ENCODE measurements around the gene ALG10B. TPM values are rescaled to one million over a fixed set of nuclear protein-coding genes. Genes with fewer than 3 reads are reported as not detected.

Gene ALG10B
- total RNA-seq (9.3 TPM), polyA plus RNA-seq (ENCODE audit: insufficient read depth, low read depth, low replicate concordance) (1.7 TPM)
- long read RNA-seq, donor 1, full-length matches to known transcripts, result 6 of 6 reads
- long read RNA-seq, donor 1, partial matches to known transcripts, result 0 of 6 reads
- long read RNA-seq, donor 1, other reads (novel, unspliced or antisense), result 0 of 6 reads
- long read RNA-seq, donor 2, result 0 reads
- long read RNA-seq, donor 3, full-length matches to known transcripts, result 2 of 9 reads
- long read RNA-seq, donor 3, partial matches to known transcripts, result 7 of 9 reads
- long read RNA-seq, donor 3, other reads (novel, unspliced or antisense), result 0 of 9 reads
- long read RNA-seq, donor 4, result 0 reads
- long read RNA-seq, donor 5, result 0 reads
- long read RNA-seq, donor 6, full-length matches to known transcripts, result 1 of 1 reads
- long read RNA-seq, donor 6, partial matches to known transcripts, result 0 of 1 reads
- long read RNA-seq, donor 6, other reads (novel, unspliced or antisense), result 0 of 1 reads
- long read RNA-seq, donor 7, result 0 reads
- long read RNA-seq, donor 8, partial matches to known transcripts, result 0 of 1 reads
- long read RNA-seq, donor 8, other reads (novel, unspliced or antisense), result 0 of 1 reads
- long read RNA-seq, donor 9, full-length matches to known transcripts, result 1 of 1 reads
- long read RNA-seq, donor 9, partial matches to known transcripts, result 0 of 1 reads
- long read RNA-seq, donor 9, other reads (novel, unspliced or antisense), result 0 of 1 reads
- long read RNA-seq, donor 10, partial matches to known transcripts, result 0 of 1 reads
- long read RNA-seq, donor 10, other reads (novel, unspliced or antisense), result 0 of 1 reads

DNA sequence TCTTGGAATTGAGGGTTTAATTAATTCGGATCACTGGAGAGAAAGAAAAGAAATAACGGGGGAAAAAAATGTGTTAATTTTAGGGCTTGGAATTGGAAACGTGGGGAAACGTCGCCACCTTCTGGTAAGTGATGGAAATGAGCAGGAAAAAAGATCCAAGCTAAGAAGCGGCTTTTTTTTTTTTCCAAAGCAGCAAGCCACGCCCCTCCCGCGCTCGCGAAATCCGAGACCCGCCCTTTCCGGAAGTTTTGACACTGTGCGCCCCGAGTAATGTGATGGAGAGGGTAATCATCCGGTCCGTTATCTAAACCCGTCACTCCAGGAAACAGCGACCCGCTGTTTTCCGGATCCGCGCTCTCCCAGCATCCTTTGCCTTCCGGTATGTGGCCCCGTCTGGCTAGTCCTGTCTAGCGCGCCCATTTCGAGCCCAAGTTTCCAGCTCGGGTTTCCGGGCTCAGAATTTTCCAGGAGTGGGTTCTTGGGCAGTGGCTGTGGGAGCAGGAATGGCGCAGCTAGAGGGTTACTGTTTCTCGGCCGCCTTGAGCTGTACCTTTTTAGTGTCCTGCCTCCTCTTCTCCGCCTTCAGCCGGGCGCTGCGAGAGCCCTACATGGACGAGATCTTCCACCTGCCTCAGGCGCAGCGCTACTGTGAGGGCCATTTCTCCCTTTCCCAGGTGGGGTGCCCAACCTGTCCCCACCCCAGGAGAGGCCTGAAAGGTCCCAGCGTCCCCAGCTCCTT, at the start of gene ALG10B:
ALG10B (plus strand) TSS at position 384 of the 739 bp plus-strand sequence; CDS start at position 504, 120 bp downstream.
- Histone ChIP-seq H3K9me3 (ENCODE audit: control insufficient read depth in 2 of 3, insufficient read depth in 1 of 3, low read length in 3 of 3) (no peaks in the 10 kb centered on the region), H3K27ac (ENCODE audit: low read depth in 2 of 2, low read length in 2 of 2) (peak within 1 kb of the TSS; percentile 47 to 49), H3K27me3 (ENCODE audit: control insufficient read depth, insufficient read depth, low read length) (no peaks in the 10 kb centered on the region), H3K9ac (ENCODE audit: low read length in 3 of 3) (peak within 1 kb of the TSS; percentile 73 to 87 (median 84)), H3K4me3 (ENCODE audit: low read length in 3 of 3) (peak within 1 kb of the TSS; percentile 58 to 87 (median 85)), H3K4me1 (ENCODE audit: control insufficient read depth in 2 of 3, insufficient read depth in 2 of 3, low read depth in 1 of 3, low read length in 3 of 3) (peaks cover 0 to 9% (median 0%) of the 10 kb centered on the region in 3 donors), H3K36me3 (ENCODE audit: control insufficient read depth in 2 of 3, insufficient read depth in 3 of 3, low read length in 3 of 3) (peaks cover 0 to 3% (median 0%) of the 10 kb centered on the region in 3 donors)
- DNase-seq, result peak; percentile 96 to 99 (median 97)
- intact Hi-C loops (cut with DNase I), result loop anchor here (10.0 kb wide), 1 partner anchor 182 kb away; no protein-coding TSS in a partner anchor
- TF ChIP-seq, protein P1, sequence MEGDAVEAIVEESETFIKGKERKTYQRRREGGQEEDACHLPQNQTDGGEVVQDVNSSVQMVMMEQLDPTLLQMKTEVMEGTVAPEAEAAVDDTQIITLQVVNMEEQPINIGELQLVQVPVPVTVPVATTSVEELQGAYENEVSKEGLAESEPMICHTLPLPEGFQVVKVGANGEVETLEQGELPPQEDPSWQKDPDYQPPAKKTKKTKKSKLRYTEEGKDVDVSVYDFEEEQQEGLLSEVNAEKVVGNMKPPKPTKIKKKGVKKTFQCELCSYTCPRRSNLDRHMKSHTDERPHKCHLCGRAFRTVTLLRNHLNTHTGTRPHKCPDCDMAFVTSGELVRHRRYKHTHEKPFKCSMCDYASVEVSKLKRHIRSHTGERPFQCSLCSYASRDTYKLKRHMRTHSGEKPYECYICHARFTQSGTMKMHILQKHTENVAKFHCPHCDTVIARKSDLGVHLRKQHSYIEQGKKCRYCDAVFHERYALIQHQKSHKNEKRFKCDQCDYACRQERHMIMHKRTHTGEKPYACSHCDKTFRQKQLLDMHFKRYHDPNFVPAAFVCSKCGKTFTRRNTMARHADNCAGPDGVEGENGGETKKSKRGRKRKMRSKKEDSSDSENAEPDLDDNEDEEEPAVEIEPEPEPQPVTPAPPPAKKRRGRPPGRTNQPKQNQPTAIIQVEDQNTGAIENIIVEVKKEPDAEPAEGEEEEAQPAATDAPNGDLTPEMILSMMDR (IDR thresholded peaks at IDR 0.05; ENCODE audit: borderline replicate concordance, extremely low read depth, insufficient read depth), result peak; percentile 65
- peak; percentile 99 for FAIRE-seq

DNA sequence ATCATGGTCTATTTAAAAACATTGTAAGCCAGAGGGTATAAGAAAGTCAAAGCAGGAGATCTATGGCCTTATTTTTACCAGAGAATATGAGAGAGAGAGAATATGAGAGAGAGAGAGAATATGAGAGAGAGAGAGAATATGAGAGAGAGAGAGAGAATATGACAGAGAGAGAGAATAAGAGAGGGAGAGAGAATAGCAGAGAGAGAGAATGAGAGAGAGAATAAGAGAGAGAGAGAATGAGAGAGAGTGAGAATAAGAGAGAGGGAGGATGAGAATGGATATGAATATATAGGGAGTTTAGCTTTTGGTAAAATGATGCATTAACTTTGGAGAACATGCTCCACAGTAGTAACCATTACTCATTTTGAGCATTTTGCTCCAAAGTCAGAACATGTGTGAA, 48.0 kb upstream of the ALG10B start:
- H3K4me1 ChIP-seq (ENCODE audit: control insufficient read depth in 2 of 3, insufficient read depth in 2 of 3, low read depth in 1 of 3, low read length in 3 of 3), result no peaks in the 10 kb centered on the region
- no peak overlapping the region for H3K9ac ChIP-seq (ENCODE audit: low read length in 3 of 3)
- no peaks in the 10 kb centered on the region for H3K27me3 ChIP-seq (ENCODE audit: control insufficient read depth, insufficient read depth, low read length)
- no peaks in the 10 kb centered on the region for H3K9me3 ChIP-seq (ENCODE audit: control insufficient read depth in 2 of 3, insufficient read depth in 1 of 3, low read length in 3 of 3)
- TF ChIP-seq, protein P1 (IDR thresholded peaks at IDR 0.05; ENCODE audit: borderline replicate concordance, extremely low read depth, insufficient read depth), result no peak
- H3K27ac ChIP-seq (ENCODE audit: low read depth in 2 of 2, low read length in 2 of 2), result no peak overlapping the region
- H3K4me3 ChIP-seq (ENCODE audit: low read length in 3 of 3), result no peak overlapping the region
- intact Hi-C loops (cut with DNase I), result no loop called here
- FAIRE-seq (no peak), DNase-seq (no peak)
- no peaks in the 10 kb centered on the region for H3K36me3 ChIP-seq (ENCODE audit: control insufficient read depth in 2 of 3, insufficient read depth in 3 of 3, low read length in 3 of 3)

DNA sequence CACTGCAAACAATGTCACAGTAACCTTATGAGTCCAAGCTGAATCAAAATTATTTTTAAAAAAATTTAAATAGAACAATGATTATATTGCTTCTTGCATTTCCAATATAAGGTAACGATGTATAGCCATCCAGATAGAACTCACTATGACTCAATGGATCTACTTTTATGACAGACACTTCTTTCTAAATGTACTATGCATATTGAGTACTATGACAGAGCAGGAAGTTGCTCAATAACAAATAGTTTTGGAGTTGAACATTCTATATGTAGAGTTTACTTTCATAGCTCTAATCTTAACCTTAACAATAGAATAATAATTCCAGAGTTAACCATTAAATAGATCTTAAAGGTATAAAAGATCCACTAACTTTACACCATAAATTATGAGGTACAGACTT, 46.7 kb upstream of the ALG10B start:
- Histone ChIP-seq H3K9ac (ENCODE audit: low read length in 3 of 3) (no peak overlapping the region), H3K27me3 (ENCODE audit: control insufficient read depth, insufficient read depth, low read length) (no peaks in the 10 kb centered on the region), H3K27ac (ENCODE audit: low read depth in 2 of 2, low read length in 2 of 2) (no peak overlapping the region), H3K36me3 (ENCODE audit: control insufficient read depth in 2 of 3, insufficient read depth in 3 of 3, low read length in 3 of 3) (no peaks in the 10 kb centered on the region), H3K4me1 (ENCODE audit: control insufficient read depth in 2 of 3, insufficient read depth in 2 of 3, low read depth in 1 of 3, low read length in 3 of 3) (no peaks in the 10 kb centered on the region), H3K9me3 (ENCODE audit: control insufficient read depth in 2 of 3, insufficient read depth in 1 of 3, low read length in 3 of 3) (no peaks in the 10 kb centered on the region), H3K4me3 (ENCODE audit: low read length in 3 of 3) (no peak overlapping the region)
- TF ChIP-seq, protein P1 (IDR thresholded peaks at IDR 0.05; ENCODE audit: borderline replicate concordance, extremely low read depth, insufficient read depth), result no peak
- FAIRE-seq (peak; percentile 13), DNase-seq (no peak)
- intact Hi-C loops (cut with DNase I), result no loop called here

Data from kidney (tissue), 22 donors.